Measurements from ENCODE around the gene OTULIN. TPM values are rescaled to one million over a fixed set of nuclear protein-coding genes. Genes with fewer than 3 reads are reported as not detected.

OTULIN gene
- polyA plus RNA-seq, 1 donor = 21.5 TPM

DNA sequence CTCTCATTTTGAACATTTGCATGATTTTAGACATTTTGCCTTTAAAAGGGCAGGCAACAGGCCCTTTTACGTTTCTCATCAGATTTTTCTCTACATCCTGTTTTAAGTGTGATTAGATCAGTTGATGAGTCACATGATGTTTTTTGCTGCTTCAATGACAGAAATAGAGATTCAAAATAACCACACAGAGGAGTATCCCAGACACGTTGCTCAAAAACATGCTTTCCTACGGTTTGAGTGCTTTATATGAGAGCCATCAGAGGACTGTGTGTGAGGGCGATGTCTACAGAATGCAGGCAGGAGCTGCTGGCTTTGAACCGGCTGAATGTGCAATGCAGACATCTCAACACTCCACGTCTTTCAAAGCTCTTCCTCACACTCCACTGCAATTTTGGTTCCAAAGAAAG is 42.1 kb downstream of the OTULIN start:
- Histone ChIP-seq H3K36me3 (ENCODE audit: control insufficient read depth, insufficient read depth, low read length) (peaks cover 71% of the 10 kb centered on the region), H3K9me3 (ENCODE audit: control insufficient read depth, low read depth, low read length) (no peaks in the 10 kb centered on the region), H3K4me1 (ENCODE audit: control insufficient read depth, insufficient read depth, low read length) (no peaks in the 10 kb centered on the region), H3K4me3 (ENCODE audit: low read length) (no peak overlapping the region), H3K27me3 (ENCODE audit: control insufficient read depth, insufficient read depth, low read length) (no peaks in the 10 kb centered on the region), H3K27ac (ENCODE audit: low read length) (no peak overlapping the region)
- WGBS (ENCODE audit: insufficient coverage, low lambda C conversion rate) = 81% methylated on average over 3 of the region's 6 CpGs
- DNase-seq = no peak

- H3K4me1 ChIP-seq (ENCODE audit: control insufficient read depth, insufficient read depth, low read length) = no peaks in the 10 kb centered on the region
- WGBS (ENCODE audit: insufficient coverage, low lambda C conversion rate) = 88% methylated on average over 3 of the region's 9 CpGs
- no peak overlapping the region for H3K4me3 ChIP-seq (ENCODE audit: low read length)
- no peak for DNase-seq
- no peak overlapping the region for H3K27ac ChIP-seq (ENCODE audit: low read length)
- H3K27me3 ChIP-seq (ENCODE audit: control insufficient read depth, insufficient read depth, low read length) = no peaks in the 10 kb centered on the region
- peaks cover 73% of the 10 kb centered on the region for H3K36me3 ChIP-seq (ENCODE audit: control insufficient read depth, insufficient read depth, low read length)
- peaks cover 5% of the 10 kb centered on the region for H3K9me3 ChIP-seq (ENCODE audit: control insufficient read depth, low read depth, low read length)
Observed at GRCh38 chr5:14707811-14708390, 43.4 kb downstream of the OTULIN start.

DNA sequence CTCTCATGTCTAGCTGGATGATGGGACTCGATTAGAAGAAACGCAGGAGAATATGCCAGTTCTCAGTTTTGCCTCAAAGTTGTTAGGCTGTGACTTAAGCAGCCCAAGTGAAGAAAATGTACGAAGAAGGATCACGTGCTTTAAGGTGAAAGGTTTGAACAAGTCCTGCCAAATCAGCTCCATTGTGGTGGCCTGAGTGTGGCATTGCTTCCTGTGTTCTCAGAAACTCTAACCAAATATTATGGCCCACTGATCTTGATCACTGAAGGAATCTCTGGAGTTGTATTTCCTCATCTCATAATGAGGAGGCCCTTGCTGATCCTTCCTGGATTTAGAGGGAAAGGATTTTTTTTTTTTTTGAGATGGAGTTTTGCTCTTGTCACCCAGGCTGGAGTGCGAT is 44.0 kb downstream of the OTULIN start:
- Histone ChIP-seq H3K4me1 (ENCODE audit: control insufficient read depth, insufficient read depth, low read length) (no peaks in the 10 kb centered on the region), H3K36me3 (ENCODE audit: control insufficient read depth, insufficient read depth, low read length) (peaks cover 76% of the 10 kb centered on the region), H3K27ac (ENCODE audit: low read length) (no peak overlapping the region), H3K27me3 (ENCODE audit: control insufficient read depth, insufficient read depth, low read length) (no peaks in the 10 kb centered on the region), H3K9me3 (ENCODE audit: control insufficient read depth, low read depth, low read length) (peaks cover 6% of the 10 kb centered on the region), H3K4me3 (ENCODE audit: low read length) (no peak overlapping the region)
- WGBS (ENCODE audit: insufficient coverage, low lambda C conversion rate) = no CpG with 5 or more reads among the region's 5 CpGs
- DNase-seq = no peak

DNA sequence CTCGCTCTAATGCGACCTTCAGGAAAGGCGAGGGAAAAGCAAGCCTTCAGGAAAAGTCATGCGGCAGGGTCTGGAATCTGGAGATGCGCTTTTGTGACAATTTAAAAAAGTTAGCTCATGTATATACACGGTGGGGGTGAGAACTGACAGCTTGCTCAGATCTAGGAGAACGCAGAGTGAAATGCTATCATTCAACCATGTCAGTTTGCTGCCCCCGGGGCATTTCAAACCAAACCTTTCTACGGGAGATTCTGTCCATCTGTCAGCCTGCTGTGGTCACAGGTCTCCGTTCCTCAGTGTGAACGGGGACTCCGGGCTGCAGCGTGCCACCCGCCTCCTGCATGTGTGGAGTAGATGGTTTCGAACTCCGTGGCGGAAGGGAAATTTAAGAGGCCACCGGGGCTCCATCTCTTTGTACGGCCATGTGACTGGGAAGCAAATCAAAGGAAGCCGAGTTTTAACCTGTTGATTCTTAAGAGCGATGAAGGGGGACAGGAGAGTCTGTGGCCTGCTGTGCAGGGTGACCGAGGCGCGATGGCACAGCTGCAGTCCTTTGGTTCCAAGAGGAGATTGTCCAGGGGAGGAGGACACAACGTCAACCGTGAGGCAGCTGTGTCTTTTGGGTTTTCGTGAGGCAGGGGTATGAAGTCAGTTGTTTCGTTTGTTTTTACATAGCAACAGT is 45.9 kb downstream of the OTULIN start:
- 100% methylated on average over 3 of the region's 28 CpGs for WGBS (ENCODE audit: insufficient coverage, low lambda C conversion rate)
- Histone ChIP-seq H3K36me3 (ENCODE audit: control insufficient read depth, insufficient read depth, low read length) (peaks cover 82% of the 10 kb centered on the region), H3K4me1 (ENCODE audit: control insufficient read depth, insufficient read depth, low read length) (no peaks in the 10 kb centered on the region), H3K4me3 (ENCODE audit: low read length) (no peak overlapping the region), H3K27ac (ENCODE audit: low read length) (no peak overlapping the region), H3K9me3 (ENCODE audit: control insufficient read depth, low read depth, low read length) (peaks cover 6% of the 10 kb centered on the region), H3K27me3 (ENCODE audit: control insufficient read depth, insufficient read depth, low read length) (no peaks in the 10 kb centered on the region)
- DNase-seq = no peak

DNA sequence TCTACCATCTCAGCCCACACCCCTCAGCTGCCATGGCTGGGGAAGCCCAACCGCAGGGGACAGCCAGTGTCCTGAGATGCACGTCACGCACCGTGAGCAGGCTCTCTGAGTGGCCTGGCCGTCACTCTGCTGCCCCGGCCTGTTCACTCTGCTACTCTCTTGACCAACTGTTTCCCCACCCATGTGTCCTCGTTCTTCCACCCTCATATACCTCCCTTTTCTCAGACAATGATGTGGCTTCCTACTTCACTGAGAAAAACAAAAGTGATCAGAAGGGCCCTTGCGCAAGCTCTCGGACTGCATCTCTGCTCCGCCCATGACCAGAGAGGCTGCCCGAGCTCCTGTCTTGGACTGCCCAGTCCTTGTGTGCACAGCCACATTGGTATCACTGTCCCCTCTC is 47.6 kb downstream of the OTULIN start:
- no CpG with 5 or more reads among the region's 11 CpGs for WGBS (ENCODE audit: insufficient coverage, low lambda C conversion rate)
- Histone ChIP-seq H3K27me3 (ENCODE audit: control insufficient read depth, insufficient read depth, low read length) (no peaks in the 10 kb centered on the region), H3K4me1 (ENCODE audit: control insufficient read depth, insufficient read depth, low read length) (no peaks in the 10 kb centered on the region), H3K36me3 (ENCODE audit: control insufficient read depth, insufficient read depth, low read length) (peaks cover 80% of the 10 kb centered on the region), H3K27ac (ENCODE audit: low read length) (no peak overlapping the region), H3K4me3 (ENCODE audit: low read length) (no peak overlapping the region), H3K9me3 (ENCODE audit: control insufficient read depth, low read depth, low read length) (peaks cover 6% of the 10 kb centered on the region)
- DNase-seq = no peak

- H3K9me3 ChIP-seq (ENCODE audit: control insufficient read depth, low read depth, low read length) = peaks cover 6% of the 10 kb centered on the region
- no CpG with 5 or more reads among the region's 17 CpGs for WGBS (ENCODE audit: insufficient coverage, low lambda C conversion rate)
- H3K4me3 ChIP-seq (ENCODE audit: low read length) = no peak overlapping the region
- H3K4me1 ChIP-seq (ENCODE audit: control insufficient read depth, insufficient read depth, low read length) = no peaks in the 10 kb centered on the region
- no peaks in the 10 kb centered on the region for H3K27me3 ChIP-seq (ENCODE audit: control insufficient read depth, insufficient read depth, low read length)
- H3K27ac ChIP-seq (ENCODE audit: low read length) = no peak overlapping the region
- peaks cover 75% of the 10 kb centered on the region for H3K36me3 ChIP-seq (ENCODE audit: control insufficient read depth, insufficient read depth, low read length)
- DNase-seq = no peak
Observed at GRCh38 chr5:14712666-14713065, 48.1 kb downstream of the OTULIN start.

- no peak for DNase-seq
- no CpG with 5 or more reads among the region's 23 CpGs for WGBS (ENCODE audit: insufficient coverage, low lambda C conversion rate)
- Histone ChIP-seq H3K4me3 (ENCODE audit: low read length) (no peak overlapping the region), H3K9me3 (ENCODE audit: control insufficient read depth, low read depth, low read length) (peaks cover 6% of the 10 kb centered on the region), H3K27me3 (ENCODE audit: control insufficient read depth, insufficient read depth, low read length) (no peaks in the 10 kb centered on the region), H3K36me3 (ENCODE audit: control insufficient read depth, insufficient read depth, low read length) (peaks cover 70% of the 10 kb centered on the region), H3K4me1 (ENCODE audit: control insufficient read depth, insufficient read depth, low read length) (no peaks in the 10 kb centered on the region), H3K27ac (ENCODE audit: low read length) (no peak overlapping the region)
Observed at GRCh38 chr5:14713476-14714390, 49.2 kb downstream of the OTULIN start.

DNA sequence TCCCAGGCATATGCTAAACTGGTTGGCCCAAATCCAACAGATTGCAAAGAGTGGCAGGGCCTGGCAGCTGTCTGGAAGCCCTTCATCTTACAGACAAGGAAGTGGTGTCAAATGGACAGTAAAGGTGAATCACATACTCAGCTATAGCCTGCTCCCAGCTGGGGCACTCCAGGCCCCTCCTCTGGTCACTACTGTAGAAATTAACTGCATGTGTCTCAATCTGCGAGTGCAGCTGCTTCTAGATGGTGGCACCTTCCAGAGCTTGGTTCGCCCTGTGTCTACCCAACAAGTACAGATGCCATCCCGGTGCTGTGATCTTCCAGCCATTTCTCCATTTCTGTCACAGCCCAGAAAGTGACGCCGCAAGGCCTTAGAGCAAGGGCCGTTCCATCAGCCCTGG is 50.2 kb downstream of the OTULIN start:
- Histone ChIP-seq H3K9me3 (ENCODE audit: control insufficient read depth, low read depth, low read length) (peaks cover 6% of the 10 kb centered on the region), H3K27ac (ENCODE audit: low read length) (no peak overlapping the region), H3K27me3 (ENCODE audit: control insufficient read depth, insufficient read depth, low read length) (no peaks in the 10 kb centered on the region), H3K36me3 (ENCODE audit: control insufficient read depth, insufficient read depth, low read length) (peaks cover 66% of the 10 kb centered on the region), H3K4me3 (ENCODE audit: low read length) (no peak overlapping the region), H3K4me1 (ENCODE audit: control insufficient read depth, insufficient read depth, low read length) (no peaks in the 10 kb centered on the region)
- WGBS (ENCODE audit: insufficient coverage, low lambda C conversion rate) = no CpG with 5 or more reads among the region's 6 CpGs
- DNase-seq = no peak

- DNase-seq = no peak
- 94% methylated on average over 2 of the region's 3 CpGs for WGBS (ENCODE audit: insufficient coverage, low lambda C conversion rate)
- no peaks in the 10 kb centered on the region for H3K27me3 ChIP-seq (ENCODE audit: control insufficient read depth, insufficient read depth, low read length)
- H3K4me1 ChIP-seq (ENCODE audit: control insufficient read depth, insufficient read depth, low read length) = no peaks in the 10 kb centered on the region
- peaks cover 6% of the 10 kb centered on the region for H3K9me3 ChIP-seq (ENCODE audit: control insufficient read depth, low read depth, low read length)
- peaks cover 60% of the 10 kb centered on the region for H3K36me3 ChIP-seq (ENCODE audit: control insufficient read depth, insufficient read depth, low read length)
- no peak overlapping the region for H3K27ac ChIP-seq (ENCODE audit: low read length)
- no peak overlapping the region for H3K4me3 ChIP-seq (ENCODE audit: low read length)
Observed at GRCh38 chr5:14715481-14715880, 51.0 kb downstream of the OTULIN start.
